GM18499 (cell line): ENCODE results near the gene SPECC1.
"Not testable (repeated sequence)": the region's sequence is repeated elsewhere in the genome, so short reads cannot be mapped to it uniquely, and the experiment has no call there.

Experiments
- ATAC-seq: cut with Tn5 transposase; IDR thresholded peaks from one replicate; pipeline ENCODE4 v1.9.1; 2021; ENCODE audit warnings: moderate number of reproducible peaks; ENCODE audit not compliant: insufficient read depth, unreplicated experiment

SPECC1 gene

DNA sequence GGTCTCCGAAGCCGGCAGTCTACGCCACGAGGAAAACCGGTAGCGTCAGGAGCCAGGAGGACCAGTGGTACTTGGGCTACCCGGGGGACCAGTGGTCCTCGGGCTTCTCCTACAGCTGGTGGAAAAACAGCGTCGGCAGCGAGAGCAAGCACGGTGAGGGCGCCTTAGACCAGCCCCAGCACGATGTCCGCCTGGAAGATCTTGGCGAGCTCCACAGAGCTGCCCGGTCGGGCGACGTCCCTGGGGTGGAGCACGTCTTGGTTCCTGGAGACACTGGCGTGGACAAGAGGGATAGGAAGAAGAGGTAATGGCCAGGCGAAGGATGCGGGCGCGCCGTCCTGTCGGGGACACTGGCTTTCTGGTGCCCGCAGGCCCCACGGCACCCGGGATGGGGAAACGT lies 312.2 kb downstream of the SPECC1 start:
- ATAC-seq, result not testable (repeated sequence)

DNA sequence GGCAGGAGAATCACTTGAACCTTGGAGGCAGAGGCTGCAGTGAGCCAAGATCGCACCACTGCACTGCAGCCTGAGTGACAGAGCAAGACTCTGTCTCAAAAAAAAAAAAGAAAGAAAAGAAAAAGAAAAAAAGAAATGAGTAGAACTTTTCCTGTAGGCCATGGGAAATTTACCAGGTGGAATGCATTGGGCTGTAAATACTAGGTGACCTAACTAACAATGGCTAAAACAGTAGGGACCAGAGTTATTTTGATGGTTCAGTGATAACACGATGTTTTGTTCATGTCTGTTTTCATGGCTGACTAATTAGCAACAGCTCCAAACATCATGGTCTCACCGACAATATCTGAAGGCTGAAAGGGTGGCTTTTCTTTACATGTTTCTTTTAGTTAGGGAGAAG lies 318.6 kb downstream of the SPECC1 start:
- not testable (repeated sequence) for ATAC-seq

DNA sequence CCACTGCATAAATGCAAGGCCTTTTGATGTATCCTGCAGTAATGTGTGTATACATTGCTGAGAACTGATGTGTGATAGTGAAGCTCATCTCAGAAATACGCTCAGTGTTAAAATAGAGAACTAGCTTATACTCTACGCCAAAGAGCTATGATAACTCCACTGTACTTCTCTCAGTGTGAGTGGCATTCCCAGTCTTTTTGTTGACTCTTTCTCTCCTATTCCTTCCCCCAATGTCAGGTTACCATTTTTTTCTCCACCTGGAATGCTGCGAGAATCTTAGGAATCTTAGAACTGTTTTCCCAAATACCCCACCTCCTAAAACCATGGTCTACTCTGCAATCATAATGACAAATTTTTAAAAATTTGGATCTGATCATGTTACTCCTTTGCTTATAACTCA lies 342.2 kb downstream of the SPECC1 start:
- not testable (repeated sequence) for ATAC-seq

DNA sequence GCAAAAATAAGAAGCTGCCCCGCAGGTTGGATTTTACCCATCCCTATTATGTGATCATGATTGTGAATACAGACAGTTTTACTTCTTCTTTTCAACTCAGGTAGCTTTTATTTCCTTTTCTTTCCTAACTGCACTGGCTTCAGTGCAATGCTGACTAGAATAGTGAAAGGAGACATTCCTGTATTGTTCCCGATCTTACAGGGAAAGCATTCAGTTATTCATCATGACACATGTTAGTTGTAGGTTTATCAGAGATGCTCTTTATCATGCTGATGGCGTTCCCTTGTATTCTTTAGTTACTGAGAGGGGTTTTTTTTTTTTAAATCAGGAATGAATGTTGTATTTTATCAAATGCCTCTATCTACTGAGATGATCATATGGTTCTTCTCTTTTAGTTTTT lies 343.4 kb downstream of the SPECC1 start:
- ATAC-seq, result not testable (repeated sequence)

DNA sequence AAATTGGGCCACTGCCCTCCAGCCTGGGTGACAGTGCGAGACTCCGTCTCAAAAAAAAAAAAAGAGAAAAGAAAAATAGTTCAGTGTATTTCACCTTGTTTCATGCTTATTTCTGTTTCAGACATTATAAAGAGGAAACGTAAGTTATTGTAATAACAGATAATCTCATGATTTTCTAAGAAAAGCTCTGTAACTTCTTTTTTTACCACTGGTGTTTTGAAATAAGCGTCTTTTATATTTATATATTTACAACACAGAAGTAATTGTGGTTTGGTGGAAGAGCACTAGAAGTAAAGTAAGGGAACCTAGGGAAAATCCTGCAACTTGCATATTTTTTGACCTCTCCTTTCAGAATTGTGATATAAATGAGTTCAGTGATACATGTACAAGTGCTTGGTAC lies 354.7 kb downstream of the SPECC1 start:
- not testable (repeated sequence) for ATAC-seq
